NCI-H460 (cell line): ENCODE measurements around the gene CNN2. TPM values are rescaled to one million over a fixed set of nuclear protein-coding genes. Genes with fewer than 3 reads are reported as not detected.

Experiments
- small RNA-seq, 2 experiments: library from RNA; depleted of rRNA; stranded (forward); fragments of <200 nt; gene quantifications; one replicate each; pipeline ENCODE3, GENCODE V24; 2014
- total RNA-seq: library from RNA; depleted of rRNA; stranded (reverse); fragments of >200 nt; shearing (Covaris generic); gene quantifications from 2 replicates; pipeline ENCODE4 v1.2.3, GENCODE V29; 2014; rRNA removed

The CNN2 gene
- total RNA-seq, 1 experiment from 2014 or later = 22.2 TPM

Small RNAs within 50 kb of the gene (small RNA-seq; reads per million reads assigned to genes)
- gene RNU6-2 = 0.35 to 1.2 reads per million in 2 experiments

Other genes with a start within 250 kb of the CNN2 start
- 236 and 249 TPM in 2 replicates for gene PTBP1, start 229.2 kb upstream of the CNN2 start, total RNA-seq
- 2.6 and 3.0 TPM in 2 replicates for gene PLPPR3, start 204.7 kb upstream of the CNN2 start, total RNA-seq
- 0.35 TPM in 1 of 2 replicates, not detected in the other for gene AZU1, start 198.8 kb upstream of the CNN2 start, total RNA-seq
- gene PRTN3, start 185.6 kb upstream of the CNN2 start, total RNA-seq = 0.50 and 1.4 TPM in 2 replicates
- 0.40 TPM in 1 of 2 replicates, not detected in the other for gene ELANE, start 174.3 kb upstream of the CNN2 start, total RNA-seq
- gene CFD, start 166.9 kb upstream of the CNN2 start, total RNA-seq = 9.2 and 14.1 TPM in 2 replicates
- gene MED16, start 133.4 kb upstream of the CNN2 start, total RNA-seq = 10.3 and 12.3 TPM in 2 replicates
- not detected in 2 replicates for gene RNU6-9, start 133.1 kb upstream of the CNN2 start, total RNA-seq
- gene R3HDM4, start 113.4 kb upstream of the CNN2 start, total RNA-seq = 28.6 and 35.1 TPM in 2 replicates
- gene KISS1R, start 109.3 kb upstream of the CNN2 start, total RNA-seq = not detected in 2 replicates
- gene ARID3A, start 100.6 kb upstream of the CNN2 start, total RNA-seq = 4.9 and 5.4 TPM in 2 replicates
- 54.0 and 59.4 TPM in 2 replicates for gene WDR18, start 42.3 kb upstream of the CNN2 start, total RNA-seq
- gene GRIN3B, start 26.2 kb upstream of the CNN2 start, total RNA-seq = not detected in 2 replicates
- 89.3 and 95.8 TPM in 2 replicates for gene TMEM259, start 5.5 kb upstream of the CNN2 start, total RNA-seq
- gene RNU6-2, start 5.1 kb upstream of the CNN2 start, total RNA-seq = not detected in 2 replicates
- gene ABCA7, start 13.5 kb downstream of the CNN2 start, total RNA-seq = 14.0 and 20.0 TPM in 2 replicates
- 0.92 and 2.5 TPM in 2 replicates for gene ARHGAP45, start 40.6 kb downstream of the CNN2 start, total RNA-seq
- gene POLR2E, start 68.8 kb downstream of the CNN2 start, total RNA-seq = 102 and 108 TPM in 2 replicates
- 219 and 260 TPM in 2 replicates for gene GPX4, start 77.4 kb downstream of the CNN2 start, total RNA-seq
- gene SBNO2, start 147.7 kb downstream of the CNN2 start, total RNA-seq = 27.7 and 28.0 TPM in 2 replicates
- gene STK11, start 179.2 kb downstream of the CNN2 start, total RNA-seq = 25.5 and 28.7 TPM in 2 replicates
- 1.8 and 3.1 TPM in 2 replicates for gene CBARP, start 211.4 kb downstream of the CNN2 start, total RNA-seq
- gene ATP5F1D, start 215.1 kb downstream of the CNN2 start, total RNA-seq = 37.2 and 37.8 TPM in 2 replicates
- 16.5 and 21.4 TPM in 2 replicates for gene MIDN, start 222.0 kb downstream of the CNN2 start, total RNA-seq
- 134 and 148 TPM in 2 replicates for gene CIRBP, start 242.7 kb downstream of the CNN2 start, total RNA-seq
- gene FAM174C, start 248.9 kb downstream of the CNN2 start, total RNA-seq = 42.7 and 59.3 TPM in 2 replicates